HG02588 (cell line): ENCODE data around the gene AGA.

ENCODE experiments used
- ATAC-seq: cut with Tn5 transposase; IDR thresholded peaks from one replicate; pipeline ENCODE4 v1.9.1; 2021; ENCODE audit warnings: mild to moderate bottlenecking, moderate library complexity; ENCODE audit not compliant: unreplicated experiment

AGA gene

GRCh38 chr4:177447417-177448004 lies 5.3 kb upstream of the AGA start:
- no peak for ATAC-seq

- no peak for ATAC-seq
Measured at GRCh38 chr4:177446586-177446985, 4.3 kb upstream of the AGA start.

- no peak for ATAC-seq
Measured at GRCh38 chr4:177444911-177445736, 2.9 kb upstream of the AGA start.

- ATAC-seq, result peak; percentile 37
Measured at GRCh38 chr4:177441061-177441802, 1.0 kb downstream of the AGA start.

GRCh38 chr4:177436456-177436855 lies 5.8 kb downstream of the AGA start:
- no peak for ATAC-seq

- ATAC-seq, result no peak
Measured at GRCh38 chr4:177434667-177435066, 7.6 kb downstream of the AGA start.

- no peak for ATAC-seq
Measured at GRCh38 chr4:177427192-177427591, 15.0 kb downstream of the AGA start.

- no peak for ATAC-seq
Measured at GRCh38 chr4:177419434-177419833, 22.8 kb downstream of the AGA start.

GRCh38 chr4:177413656-177414055 lies 28.6 kb downstream of the AGA start:
- ATAC-seq, result no peak

GRCh38 chr4:177413076-177413475 lies 29.2 kb downstream of the AGA start:
- no peak for ATAC-seq

GRCh38 chr4:177411996-177412395 lies 30.2 kb downstream of the AGA start:
- no peak for ATAC-seq

GRCh38 chr4:177410566-177410965 lies 31.7 kb downstream of the AGA start:
- ATAC-seq, result no peak

GRCh38 chr4:177408023-177408422 lies 34.2 kb downstream of the AGA start:
- no peak for ATAC-seq

- ATAC-seq, result no peak
Measured at GRCh38 chr4:177405508-177405907, 36.7 kb downstream of the AGA start.

GRCh38 chr4:177404986-177405385 lies 37.3 kb downstream of the AGA start:
- no peak for ATAC-seq

- no peak for ATAC-seq
Measured at GRCh38 chr4:177404342-177404741, 37.9 kb downstream of the AGA start.

- no peak for ATAC-seq
Measured at GRCh38 chr4:177403746-177404145, 38.5 kb downstream of the AGA start.

- ATAC-seq, result no peak
Measured at GRCh38 chr4:177401658-177402273, 40.5 kb downstream of the AGA start.

GRCh38 chr4:177400030-177400429 lies 42.2 kb downstream of the AGA start:
- no peak for ATAC-seq

- no peak for ATAC-seq
Measured at GRCh38 chr4:177396352-177396751, 45.9 kb downstream of the AGA start.

GRCh38 chr4:177393236-177393635 lies 49.0 kb downstream of the AGA start:
- peak; percentile 64 for ATAC-seq
